ENCODE measurements around the gene TREX2.

- TF ChIP-seq CTCF (IDR thresholded peaks at IDR 0.05), result no peak
- no peak for TF ChIP-seq POLR2A (IDR thresholded peaks at IDR 0.05)
These were observed 24.0 kb downstream of the TREX2 start for GRCh38 chrX:153421856-153422255.
